SU-DHL-6 (cell line): ENCODE results near the gene CCDC63.

Experiments used
- EZH2phosphoT487 ChIP-seq: fragments of 200-600 bp; sonication (generic), shearing (Covaris generic); conservative IDR thresholded peaks from 2 replicates; pipeline ENCODE4 v1.6.1; 2018; ENCODE audit warnings: mild to moderate bottlenecking, antibody characterized with exemption, low read length, moderate library complexity, mixed read lengths
- TF ChIP-seq, protein P1 (sequence below): fragments of 200-600 bp; sonication (generic); IDR thresholded peaks from one replicate; pipeline ENCODE4 v1.5.1; 2017; ENCODE audit warnings: antibody characterized with exemption, mild to moderate bottlenecking, low read length, moderate library complexity; ENCODE audit not compliant: insufficient read depth, poor library complexity, severe bottlenecking

DNA sequence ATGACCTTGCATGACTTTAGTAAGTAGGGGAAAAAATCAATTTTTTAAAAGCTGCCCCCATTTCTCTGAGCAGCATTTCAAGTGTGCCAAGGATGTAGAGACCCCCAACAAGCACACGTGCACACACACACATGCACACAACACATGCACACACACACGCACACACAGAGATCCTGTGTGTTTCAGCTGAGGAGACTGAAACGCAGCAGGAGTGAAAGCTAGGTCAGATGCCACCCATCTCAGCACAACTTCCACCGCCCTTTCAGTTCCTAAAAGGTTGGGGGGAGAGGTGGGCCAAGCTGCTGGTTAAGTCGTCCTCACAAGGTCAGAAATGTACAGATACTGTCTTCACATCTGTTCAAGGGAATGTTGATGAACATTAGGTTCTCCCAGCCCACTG is 59.7 kb downstream of the CCDC63 start:
- TF ChIP-seq, protein P1, sequence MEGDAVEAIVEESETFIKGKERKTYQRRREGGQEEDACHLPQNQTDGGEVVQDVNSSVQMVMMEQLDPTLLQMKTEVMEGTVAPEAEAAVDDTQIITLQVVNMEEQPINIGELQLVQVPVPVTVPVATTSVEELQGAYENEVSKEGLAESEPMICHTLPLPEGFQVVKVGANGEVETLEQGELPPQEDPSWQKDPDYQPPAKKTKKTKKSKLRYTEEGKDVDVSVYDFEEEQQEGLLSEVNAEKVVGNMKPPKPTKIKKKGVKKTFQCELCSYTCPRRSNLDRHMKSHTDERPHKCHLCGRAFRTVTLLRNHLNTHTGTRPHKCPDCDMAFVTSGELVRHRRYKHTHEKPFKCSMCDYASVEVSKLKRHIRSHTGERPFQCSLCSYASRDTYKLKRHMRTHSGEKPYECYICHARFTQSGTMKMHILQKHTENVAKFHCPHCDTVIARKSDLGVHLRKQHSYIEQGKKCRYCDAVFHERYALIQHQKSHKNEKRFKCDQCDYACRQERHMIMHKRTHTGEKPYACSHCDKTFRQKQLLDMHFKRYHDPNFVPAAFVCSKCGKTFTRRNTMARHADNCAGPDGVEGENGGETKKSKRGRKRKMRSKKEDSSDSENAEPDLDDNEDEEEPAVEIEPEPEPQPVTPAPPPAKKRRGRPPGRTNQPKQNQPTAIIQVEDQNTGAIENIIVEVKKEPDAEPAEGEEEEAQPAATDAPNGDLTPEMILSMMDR = no peak
- TF ChIP-seq EZH2phosphoT487 = no peak
